ENCODE results near the gene ZNF782.
"Not testable (repeated sequence)": the region's sequence is repeated elsewhere in the genome, so short reads cannot be mapped to it uniquely, and the experiment has no call there.

The ZNF782 gene

GRCh38 chr9:96853781-96854650 lies at the start of gene ZNF782:
TSS of gene ZNF782 (minus strand) at chr9:96854514. CDS start at chr9:96851961, 2,553 bp downstream.
- H3K27ac ChIP-seq, result peak within 1 kb of the TSS; percentile 57
- no peak for TF ChIP-seq ZFX (IDR thresholded peaks at IDR 0.05; ENCODE audit: borderline replicate concordance)
- no peak for TF ChIP-seq CTCF (IDR thresholded peaks at IDR 0.05)

GRCh38 chr9:96900010-96900409 lies 45.7 kb upstream of the ZNF782 start:
- not testable (repeated sequence) for H3K27ac ChIP-seq

- H3K27ac ChIP-seq, result no peak overlapping the region
- no peak for TF ChIP-seq CTCF (IDR thresholded peaks at IDR 0.05)
- no peak for TF ChIP-seq ZFX (IDR thresholded peaks at IDR 0.05; ENCODE audit: borderline replicate concordance)
Measured at GRCh38 chr9:96892131-96892530, 37.8 kb upstream of the ZNF782 start.

- no peak overlapping the region for H3K27ac ChIP-seq
- TF ChIP-seq CTCF (IDR thresholded peaks at IDR 0.05) (no peak), ZFX (IDR thresholded peaks at IDR 0.05; ENCODE audit: borderline replicate concordance) (no peak)
Measured at GRCh38 chr9:96888591-96888990, 34.3 kb upstream of the ZNF782 start.

- H3K27ac ChIP-seq, result no peak overlapping the region
- no peak for TF ChIP-seq ZFX (IDR thresholded peaks at IDR 0.05; ENCODE audit: borderline replicate concordance)
- no peak for TF ChIP-seq CTCF (IDR thresholded peaks at IDR 0.05)
Measured at GRCh38 chr9:96885424-96885823, 31.1 kb upstream of the ZNF782 start.

GRCh38 chr9:96884443-96884842 lies 30.1 kb upstream of the ZNF782 start:
- TF ChIP-seq ZFX (IDR thresholded peaks at IDR 0.05; ENCODE audit: borderline replicate concordance) (no peak), CTCF (IDR thresholded peaks at IDR 0.05) (no peak)
- H3K27ac ChIP-seq, result no peak overlapping the region

- H3K27ac ChIP-seq, result no peak overlapping the region
- no peak for TF ChIP-seq ZFX (IDR thresholded peaks at IDR 0.05; ENCODE audit: borderline replicate concordance)
- no peak for TF ChIP-seq CTCF (IDR thresholded peaks at IDR 0.05)
Measured at GRCh38 chr9:96883922-96884321, 29.6 kb upstream of the ZNF782 start.

Measured in 22Rv1 (cell line).